ENCODE results near the gene KIF22.

KIF22 gene

DNA sequence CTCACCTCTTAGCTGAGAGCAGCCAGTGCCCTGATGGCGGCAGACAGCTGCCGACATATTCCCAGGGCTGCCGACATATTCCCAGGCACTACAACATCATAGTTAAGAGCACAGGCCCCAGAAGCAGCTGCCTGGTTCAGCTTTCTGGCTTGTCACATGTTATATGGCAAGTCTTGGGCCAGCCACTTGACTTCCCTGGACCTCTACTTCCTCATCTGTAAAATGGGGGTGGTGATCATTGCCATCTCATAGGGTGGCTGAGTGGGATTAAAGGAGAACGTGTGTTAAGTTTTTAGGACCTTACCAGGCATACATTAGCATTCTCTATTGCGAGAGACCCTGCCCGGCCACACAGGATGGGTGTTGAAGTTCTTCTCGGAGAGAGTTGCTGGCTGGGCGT lies 53.4 kb downstream of the KIF22 start:
- no peak for DNase-seq

DNA sequence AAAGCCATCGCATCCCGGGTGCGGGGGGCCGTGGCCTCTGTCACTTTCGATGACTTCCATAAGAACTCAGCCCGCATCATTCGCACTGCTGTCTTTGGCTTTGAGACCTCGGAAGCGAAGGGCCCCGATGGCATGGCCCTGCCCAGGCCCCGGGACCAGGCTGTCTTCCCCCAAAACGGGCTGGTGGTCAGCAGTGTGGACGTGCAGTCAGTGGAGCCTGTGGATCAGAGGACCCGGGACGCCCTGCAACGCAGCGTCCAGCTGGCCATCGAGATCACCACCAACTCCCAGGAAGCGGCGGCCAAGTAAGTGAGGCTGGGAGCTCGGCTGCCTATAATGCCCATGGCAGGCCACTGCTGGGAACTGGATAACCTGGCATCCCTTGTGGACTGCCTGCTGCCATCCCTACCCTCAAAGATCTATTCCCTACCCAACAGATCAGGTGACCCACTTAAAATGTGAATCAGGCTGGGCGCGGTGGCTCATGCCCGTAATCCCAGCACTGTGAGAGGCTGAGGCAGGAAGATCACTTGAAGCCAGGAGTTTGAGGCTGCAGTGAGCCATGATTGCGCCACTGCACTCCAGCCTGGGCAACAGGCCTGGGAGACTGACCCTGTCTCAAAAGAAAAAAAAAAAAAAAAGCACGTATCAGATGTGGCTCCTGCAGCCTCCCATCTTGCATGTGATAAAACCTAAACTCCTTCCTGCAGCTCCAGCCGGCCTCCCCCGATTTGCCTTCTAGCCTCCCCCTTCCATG lies 54.2 kb downstream of the KIF22 start:
- no peak for DNase-seq

DNA sequence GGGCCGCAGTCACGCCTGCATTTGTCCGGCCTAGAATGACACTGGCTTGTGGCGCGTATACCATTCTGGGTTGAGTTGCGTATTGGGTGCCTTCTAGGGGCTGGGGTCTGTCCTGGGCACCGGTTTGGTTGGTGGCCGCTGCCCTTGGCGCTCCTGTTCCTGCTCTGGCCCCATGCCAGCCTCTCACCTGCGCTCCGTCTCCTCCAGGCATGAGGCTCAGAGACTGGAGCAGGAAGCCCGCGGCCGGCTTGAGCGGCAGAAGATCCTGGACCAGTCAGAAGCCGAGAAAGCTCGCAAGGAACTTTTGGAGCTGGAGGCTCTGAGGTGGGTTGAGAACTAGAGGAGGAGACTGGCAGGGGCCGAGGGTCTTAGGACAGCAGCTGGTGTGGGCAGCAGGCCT lies 55.1 kb downstream of the KIF22 start:
- DNase-seq, result no peak

DNA sequence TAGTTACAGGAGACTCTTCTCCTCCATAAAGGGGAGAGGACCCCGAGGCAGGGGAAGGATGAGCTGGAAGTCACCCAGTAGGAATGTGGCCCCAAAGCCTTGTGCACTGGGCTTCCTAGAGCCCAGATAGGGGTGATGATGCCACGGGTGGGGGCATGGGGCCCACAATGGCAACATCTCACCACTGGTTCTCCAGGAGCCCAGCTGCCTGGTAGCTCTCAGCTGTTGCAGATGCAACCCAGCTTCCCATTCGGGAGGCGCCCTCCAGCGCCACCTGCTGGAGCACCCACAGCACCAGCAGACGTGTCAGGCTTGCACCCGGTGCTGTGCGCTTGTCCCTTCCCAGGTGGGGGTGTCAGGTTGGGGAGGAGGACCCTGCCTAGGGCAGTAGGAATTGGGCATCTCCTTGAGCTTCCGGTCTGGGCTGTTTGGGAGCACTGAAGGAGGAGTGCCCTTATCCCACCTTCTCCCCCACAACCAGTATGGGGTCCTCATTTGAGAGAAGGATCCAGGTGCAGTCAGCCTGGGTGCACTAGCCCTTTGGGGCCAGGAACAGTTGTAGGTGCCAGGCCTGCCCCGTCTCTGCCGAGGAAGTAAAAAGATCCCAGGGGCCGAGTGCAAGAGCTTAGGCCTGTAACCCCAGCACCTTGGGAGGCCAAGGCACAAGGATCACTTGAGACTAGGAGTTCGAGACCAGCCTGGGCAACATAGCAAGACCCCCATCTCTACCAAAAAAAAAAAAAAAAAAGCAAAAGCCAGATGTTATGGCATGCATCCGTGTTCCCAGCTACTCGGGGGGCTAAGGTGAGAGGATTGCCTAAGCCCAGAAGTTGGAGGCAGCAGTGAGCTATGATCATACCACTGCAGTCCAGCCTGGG lies 58.1 kb downstream of the KIF22 start:
- peak; percentile 77 for DNase-seq

DNA sequence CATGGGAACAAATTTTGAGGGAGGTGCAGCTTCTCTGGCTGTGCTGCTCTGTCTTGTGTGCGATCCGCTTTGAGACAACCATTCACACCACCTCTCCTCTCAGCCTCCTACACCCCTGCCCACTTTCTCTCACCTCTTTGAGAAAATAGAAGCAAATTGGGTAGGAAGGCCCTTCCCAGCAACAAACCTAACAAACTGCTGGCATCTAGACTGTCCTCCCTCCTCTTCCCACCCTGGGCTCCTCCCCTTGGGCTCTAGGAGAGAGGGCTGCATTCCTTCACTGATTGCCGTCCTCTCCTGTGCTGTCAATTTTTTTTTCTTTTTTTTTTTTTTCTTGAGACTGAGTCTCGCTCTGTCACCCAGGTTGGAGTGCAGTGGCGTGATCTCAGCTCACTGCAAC lies 59.0 kb downstream of the KIF22 start:
- no peak for DNase-seq

DNA sequence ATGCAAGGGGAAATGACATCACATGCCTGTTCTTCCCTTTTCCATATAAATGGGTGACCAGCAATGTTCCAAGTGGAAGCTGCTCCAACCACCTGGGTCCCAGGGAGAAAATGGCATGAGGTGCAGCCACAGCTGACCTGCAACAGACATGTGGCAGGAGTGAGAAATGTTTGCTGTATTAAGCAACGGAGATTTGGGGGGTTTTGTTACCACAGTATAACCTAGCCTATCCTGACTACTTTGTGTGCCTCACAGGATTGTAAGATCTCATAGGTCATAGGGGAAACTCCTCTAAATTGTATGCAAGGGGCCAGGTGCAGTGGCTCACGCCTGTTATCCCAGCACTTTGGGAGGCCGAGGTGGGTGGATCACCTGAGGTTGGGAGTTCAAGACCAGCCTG lies 60.4 kb downstream of the KIF22 start:
- no peak for DNase-seq

DNA sequence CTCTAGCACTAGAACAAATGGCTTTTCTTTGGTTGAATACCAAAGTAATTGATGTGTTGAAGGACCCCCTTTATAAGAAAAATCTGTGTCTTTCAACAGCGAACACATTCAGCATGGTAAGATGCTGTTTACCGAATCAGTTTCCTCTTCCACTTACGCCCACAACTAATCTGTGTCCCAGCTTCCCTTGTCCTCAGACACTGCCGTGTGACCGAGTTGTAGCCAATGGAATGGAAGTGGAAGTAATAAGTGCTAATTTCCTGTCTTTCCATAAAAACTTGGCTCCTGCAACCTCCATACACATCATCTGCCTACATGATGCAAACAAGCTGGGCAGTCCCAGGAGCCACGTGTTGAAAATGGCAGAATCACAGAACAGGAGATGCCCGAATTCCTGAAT lies 62.1 kb downstream of the KIF22 start:
- no peak for DNase-seq

DNA sequence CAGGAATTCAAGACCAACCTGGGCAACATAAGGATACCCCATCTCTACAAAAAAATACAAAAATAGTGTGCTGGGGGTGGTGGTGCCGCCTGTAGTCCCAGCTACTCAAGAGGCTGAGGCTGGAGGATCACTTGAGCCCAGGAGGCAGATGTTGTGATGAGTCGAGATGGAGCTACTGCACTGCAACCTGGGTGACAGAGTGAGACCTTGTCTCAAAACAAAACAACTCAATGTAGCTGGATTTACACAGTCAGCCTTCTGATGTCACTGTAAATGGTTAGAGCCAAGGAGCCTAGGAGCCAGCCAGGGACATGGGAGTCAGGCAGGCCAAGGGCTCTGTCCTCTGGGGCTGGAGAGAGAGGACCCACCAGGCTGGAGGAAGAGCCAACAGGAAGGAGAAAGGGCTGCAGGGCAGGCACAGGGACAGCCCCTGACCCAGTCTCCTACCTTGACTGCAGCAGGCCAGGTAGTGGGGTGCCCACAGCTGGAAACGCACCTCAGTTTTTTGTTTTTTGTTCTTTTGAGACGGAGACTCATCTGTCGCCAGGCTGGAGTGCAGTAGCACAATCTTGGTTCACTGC lies 64.1 kb downstream of the KIF22 start:
- no peak for DNase-seq

Data from CD4-positive, alpha-beta T cell treated with Interleukin-15 for 1 hour (primary cell).